Activated naive CD4-positive, alpha-beta T cell treated with anti-CD3 and anti-CD28 coated beads, Interleukin-2, amount 10 ng/mL, durations not matched to agents 7 days and 5 days (primary cell): ENCODE results near the gene TNNC1.

Source experiments
- CTCF ChIA-PET: fragments of 350-600 bp; sonication (Branson Sonifier 250); formaldehyde crosslinking; loops from one replicate; lab custom pipeline; 2021; ENCODE audit warnings: antibody characterized with exemption; lab: Charles Lee
- DNase-seq: peaks from one replicate; pipeline ENCODE4 v3.0.0-alpha.2; 2020
- H3K27ac Mint-ChIP-seq: one replicate; pipeline ENCODE4 v1.8.0; 2021; ENCODE audit warnings: mild to moderate bottlenecking, moderate library complexity, mixed read lengths
- H3K27me3 Mint-ChIP-seq: one replicate; pipeline ENCODE4 v1.8.0; 2021; ENCODE audit warnings: mild to moderate bottlenecking, mixed read lengths
- H3K36me3 Mint-ChIP-seq: one replicate; pipeline ENCODE4 v1.8.0; 2021; ENCODE audit warnings: mixed read lengths
- H3K4me1 Mint-ChIP-seq: one replicate; pipeline ENCODE4 v1.8.0; 2021; ENCODE audit warnings: mixed read lengths
- H3K4me3 Mint-ChIP-seq: one replicate; pipeline ENCODE4 v1.8.0; 2021; ENCODE audit warnings: mild to moderate bottlenecking, moderate library complexity, mixed read lengths
- H3K9me3 Mint-ChIP-seq: one replicate; pipeline ENCODE4 v1.8.0; 2021; ENCODE audit warnings: mixed read lengths

Gene TNNC1

GRCh38 chr3:52490035-52490938, 36.4 kb upstream of the TNNC1 start:
- Mint-ChIP-seq H3K27me3 (peaks cover 7% of the 10 kb centered on the region), H3K4me1 (peaks cover 3% of the 10 kb centered on the region), H3K4me3 (no peak overlapping the region), H3K9me3 (no peaks in the 10 kb centered on the region), H3K36me3 (peaks cover 21% of the 10 kb centered on the region), H3K27ac (peak overlapping the region; percentile 8)
- CTCF ChIA-PET = interaction anchor here (1.8 kb wide), 1 partner anchor 8 kb away, joined by 6 read pairs; no protein-coding TSS in a partner anchor
- no peak for DNase-seq

GRCh38 chr3:52489453-52489852, 35.6 kb upstream of the TNNC1 start:
- Mint-ChIP-seq H3K4me1 (peaks cover 2% of the 10 kb centered on the region), H3K27me3 (peaks cover 2% of the 10 kb centered on the region), H3K27ac (no peak overlapping the region), H3K9me3 (no peaks in the 10 kb centered on the region), H3K36me3 (peaks cover 21% of the 10 kb centered on the region), H3K4me3 (no peak overlapping the region)
- CTCF ChIA-PET = interaction anchor here (1.3 to 1.8 kb wide), 2 partner anchors 8 to 14 kb away, joined by 3 to 6 read pairs; no protein-coding TSS in a partner anchor
- no peak for DNase-seq

- CTCF ChIA-PET = interaction anchor here (1.3 kb wide), 1 partner anchor 13 kb away, joined by 3 read pairs; no protein-coding TSS in a partner anchor
- H3K9me3 Mint-ChIP-seq = no peaks in the 10 kb centered on the region
- no peak overlapping the region for H3K27ac Mint-ChIP-seq
- H3K4me3 Mint-ChIP-seq = no peak overlapping the region
- no peak for DNase-seq
- peaks cover 25% of the 10 kb centered on the region for H3K36me3 Mint-ChIP-seq
- no peaks in the 10 kb centered on the region for H3K27me3 Mint-ChIP-seq
- H3K4me1 Mint-ChIP-seq = no peaks in the 10 kb centered on the region
Measured at GRCh38 chr3:52488746-52489145, 34.9 kb upstream of the TNNC1 start.

- CTCF ChIA-PET = interaction anchor here (1.3 kb wide), 1 partner anchor 13 kb away, joined by 3 read pairs; no protein-coding TSS in a partner anchor
- no peak overlapping the region for H3K4me3 Mint-ChIP-seq
- H3K9me3 Mint-ChIP-seq = no peaks in the 10 kb centered on the region
- H3K4me1 Mint-ChIP-seq = no peaks in the 10 kb centered on the region
- no peaks in the 10 kb centered on the region for H3K27me3 Mint-ChIP-seq
- DNase-seq = no peak
- no peak overlapping the region for H3K27ac Mint-ChIP-seq
- peaks cover 25% of the 10 kb centered on the region for H3K36me3 Mint-ChIP-seq
Measured at GRCh38 chr3:52487788-52488691, 34.2 kb upstream of the TNNC1 start.

- Mint-ChIP-seq H3K27me3 (no peaks in the 10 kb centered on the region), H3K9me3 (no peaks in the 10 kb centered on the region), H3K4me1 (no peaks in the 10 kb centered on the region), H3K4me3 (no peak overlapping the region), H3K36me3 (peaks cover 20% of the 10 kb centered on the region), H3K27ac (no peak overlapping the region)
- CTCF ChIA-PET = no interaction called here
- no peak for DNase-seq
Measured at GRCh38 chr3:52487050-52487787, 33.4 kb upstream of the TNNC1 start.

GRCh38 chr3:52484680-52485461, 31.0 kb upstream of the TNNC1 start:
- H3K4me3 Mint-ChIP-seq = no peak overlapping the region
- no peak overlapping the region for H3K27ac Mint-ChIP-seq
- peaks cover 20% of the 10 kb centered on the region for H3K36me3 Mint-ChIP-seq

GRCh38 chr3:52483577-52484381, 29.9 kb upstream of the TNNC1 start:
- no peaks in the 10 kb centered on the region for H3K27me3 Mint-ChIP-seq
- peaks cover 28% of the 10 kb centered on the region for H3K36me3 Mint-ChIP-seq
- H3K27ac Mint-ChIP-seq = no peak overlapping the region
- no peaks in the 10 kb centered on the region for H3K4me1 Mint-ChIP-seq
- no peak for DNase-seq
- no peak overlapping the region for H3K4me3 Mint-ChIP-seq
- H3K9me3 Mint-ChIP-seq = no peaks in the 10 kb centered on the region
- CTCF ChIA-PET = interaction anchor here (0.7 kb wide), 1 partner anchor 99 kb away, joined by 3 read pairs; no protein-coding TSS in a partner anchor

More at GRCh38 chr3:52484680-52485461, 31.0 kb upstream of the TNNC1 start:
- H3K9me3 Mint-ChIP-seq = no peaks in the 10 kb centered on the region
- DNase-seq = no peak
- CTCF ChIA-PET = no interaction called here
- no peaks in the 10 kb centered on the region for H3K4me1 Mint-ChIP-seq
- no peaks in the 10 kb centered on the region for H3K27me3 Mint-ChIP-seq

- peaks cover 30% of the 10 kb centered on the region for H3K36me3 Mint-ChIP-seq
- CTCF ChIA-PET = interaction anchor here (0.7 to 1.2 kb wide), 3 partner anchors 9 to 26 kb away, joined by 3 read pairs; no protein-coding TSS in a partner anchor
- no peak overlapping the region for H3K27ac Mint-ChIP-seq
- no peaks in the 10 kb centered on the region for H3K27me3 Mint-ChIP-seq
- H3K9me3 Mint-ChIP-seq = no peaks in the 10 kb centered on the region
- no peaks in the 10 kb centered on the region for H3K4me1 Mint-ChIP-seq
- H3K4me3 Mint-ChIP-seq = no peak overlapping the region
- DNase-seq = no peak
Measured at GRCh38 chr3:52483081-52483480, 29.2 kb upstream of the TNNC1 start.

GRCh38 chr3:52481819-52482521, 28.1 kb upstream of the TNNC1 start:
- Mint-ChIP-seq H3K9me3 (no peaks in the 10 kb centered on the region), H3K27me3 (no peaks in the 10 kb centered on the region), H3K4me1 (no peaks in the 10 kb centered on the region), H3K27ac (no peak overlapping the region), H3K36me3 (peaks cover 30% of the 10 kb centered on the region), H3K4me3 (no peak overlapping the region)
- DNase-seq = no peak
- CTCF ChIA-PET = interaction anchor here (0.6 to 1.2 kb wide), 4 partner anchors 8 to 192 kb away, joined by 3 to 6 read pairs (median 3); no protein-coding TSS in a partner anchor

GRCh38 chr3:52480768-52481715, 27.2 kb upstream of the TNNC1 start:
- DNase-seq = no peak
- CTCF ChIA-PET = interaction anchor here (0.6 to 1.2 kb wide), 2 partner anchors 9 to 193 kb away, joined by 3 to 6 read pairs; no protein-coding TSS in a partner anchor
- Mint-ChIP-seq H3K27me3 (no peaks in the 10 kb centered on the region), H3K27ac (peak overlapping the region; percentile 40), H3K4me1 (no peaks in the 10 kb centered on the region), H3K9me3 (no peaks in the 10 kb centered on the region), H3K36me3 (peaks cover 36% of the 10 kb centered on the region), H3K4me3 (no peak overlapping the region)
